ENCODE data around the gene SIN3B.

The SIN3B gene

DNA sequence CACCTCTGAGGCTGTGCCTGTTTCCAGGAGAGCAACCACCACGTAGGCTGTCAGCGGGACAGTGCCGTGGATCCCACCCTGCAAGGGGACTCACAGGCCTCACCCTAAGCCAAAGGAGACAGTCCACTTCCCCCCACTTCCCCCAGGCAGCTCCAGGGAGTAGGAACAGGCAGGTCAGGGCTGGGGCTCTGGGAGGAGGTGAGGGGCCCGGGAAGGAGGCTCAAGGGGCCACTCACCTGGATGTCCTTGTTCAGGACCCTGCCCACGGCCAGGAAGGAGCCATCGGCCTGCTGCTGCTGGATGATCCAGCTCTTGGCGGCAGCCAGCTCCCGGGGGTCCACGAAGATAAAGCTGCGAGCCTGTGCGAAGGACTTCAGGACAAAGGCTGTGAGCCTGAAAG is 85.2 kb downstream of the SIN3B start:
- no peak for DNase-seq

DNA sequence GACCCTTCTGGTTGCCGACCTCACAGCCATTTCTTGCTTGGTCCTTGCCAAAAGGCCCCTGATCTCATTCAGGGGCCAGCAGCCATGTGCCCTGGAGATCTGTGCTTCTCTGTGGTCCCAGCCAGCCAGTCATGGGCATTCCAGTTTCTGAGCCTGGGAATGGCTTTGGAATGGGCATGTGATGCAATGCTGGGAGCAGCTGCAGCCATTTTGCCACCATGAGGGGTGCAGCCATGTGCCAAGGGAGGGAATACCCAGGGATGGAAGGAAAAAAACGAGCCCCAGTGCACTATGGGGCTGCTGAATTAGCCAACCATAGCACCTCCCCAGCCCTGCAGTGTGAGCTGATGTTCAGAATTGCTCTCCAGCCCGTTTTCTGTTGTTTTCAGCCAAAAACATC is 85.9 kb downstream of the SIN3B start:
- DNase-seq = no peak

DNA sequence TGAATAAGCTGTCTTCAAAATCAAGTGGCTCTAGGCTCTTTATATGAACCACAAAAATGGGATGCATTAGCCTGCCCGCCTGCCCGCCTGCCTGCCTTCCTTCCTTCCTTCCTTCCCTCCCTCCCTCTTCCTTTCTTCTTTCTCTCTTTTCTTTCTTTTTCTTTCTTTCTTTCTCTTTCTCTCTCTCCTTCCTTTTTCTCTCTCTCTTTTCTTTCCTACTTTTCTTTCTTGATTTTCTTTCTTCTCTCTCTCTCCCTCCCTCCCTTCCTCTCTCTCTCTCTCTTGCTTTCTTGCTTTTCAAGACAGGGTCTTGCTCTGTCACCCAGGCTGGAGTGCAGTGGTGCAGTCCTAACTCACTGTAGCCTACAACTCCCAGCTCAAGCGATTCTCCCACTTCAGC is 86.5 kb downstream of the SIN3B start:
- no peak for DNase-seq

DNA sequence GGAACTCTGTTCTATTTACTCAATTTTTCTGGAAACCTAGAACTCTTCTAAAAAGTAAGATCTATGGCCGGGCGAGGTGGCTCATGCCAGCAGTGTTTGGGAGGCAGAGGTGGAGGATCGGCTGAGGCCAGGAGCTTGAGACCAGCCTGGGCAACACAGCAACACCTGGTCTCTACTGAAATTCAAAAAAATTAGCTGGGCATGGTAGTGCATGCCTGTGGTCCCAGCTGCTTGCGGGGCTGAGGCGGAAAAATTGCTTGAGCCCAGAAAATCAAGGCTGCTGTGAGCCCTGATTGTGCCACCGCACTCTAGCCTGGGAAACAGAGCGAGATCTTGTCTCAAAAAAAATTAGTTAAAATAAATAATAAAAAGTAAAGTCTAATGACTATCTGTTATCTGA is 88.2 kb downstream of the SIN3B start:
- no peak for DNase-seq

DNA sequence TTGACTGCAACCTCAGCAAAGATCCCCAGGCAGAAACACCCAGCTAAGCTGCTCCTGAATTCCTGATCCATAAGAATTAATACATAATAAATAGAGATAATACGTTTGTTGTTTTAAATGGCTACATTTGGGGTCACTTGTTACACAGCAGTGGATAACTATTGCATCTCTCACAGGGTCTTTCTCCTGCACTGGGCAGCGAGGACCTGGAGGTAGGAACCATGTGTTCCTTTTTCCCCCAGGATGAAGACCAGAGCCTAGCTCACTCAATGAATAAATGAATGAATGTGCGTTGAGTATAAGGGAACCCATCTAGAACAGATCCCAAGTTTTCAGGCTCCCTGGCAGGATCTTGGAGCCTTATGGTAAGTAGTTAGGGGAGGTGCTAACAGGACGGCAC is 90.3 kb downstream of the SIN3B start:
- no peak for DNase-seq

DNA sequence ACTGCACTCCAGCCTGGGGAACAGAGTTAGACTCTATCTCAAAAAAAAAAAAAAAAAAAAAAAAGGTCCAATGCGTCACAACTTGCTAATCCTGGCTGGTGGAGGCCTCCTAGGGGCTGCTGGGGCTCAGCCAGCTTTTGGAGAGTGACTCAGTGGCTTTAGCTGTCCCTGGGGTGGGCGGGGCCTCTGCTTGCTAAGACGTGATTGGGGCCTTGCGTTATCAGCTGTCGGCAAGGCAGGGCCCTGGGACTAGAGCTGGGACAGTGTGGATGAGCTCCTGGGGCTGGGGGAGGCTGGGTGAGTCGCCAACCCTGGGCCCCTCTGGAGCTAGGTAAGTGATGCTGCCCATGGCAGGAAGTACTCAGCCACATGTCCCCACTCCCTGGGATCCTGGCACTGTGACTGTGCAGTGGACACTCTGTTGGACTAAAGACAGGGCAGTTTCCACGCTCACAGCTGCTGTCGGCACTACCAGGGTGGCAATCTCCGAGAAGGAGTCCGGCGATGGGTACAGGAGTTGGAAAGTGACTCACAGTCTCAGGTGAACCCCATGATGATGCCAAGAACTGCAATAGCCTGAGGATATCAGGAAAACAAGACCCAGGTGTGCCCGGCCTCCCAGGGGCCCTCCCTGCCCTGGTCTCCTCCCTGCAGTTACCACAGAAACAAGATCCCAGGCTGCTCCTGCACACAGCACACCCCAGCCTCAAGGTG is 91.8 kb downstream of the SIN3B start:
- no peak for DNase-seq

DNA sequence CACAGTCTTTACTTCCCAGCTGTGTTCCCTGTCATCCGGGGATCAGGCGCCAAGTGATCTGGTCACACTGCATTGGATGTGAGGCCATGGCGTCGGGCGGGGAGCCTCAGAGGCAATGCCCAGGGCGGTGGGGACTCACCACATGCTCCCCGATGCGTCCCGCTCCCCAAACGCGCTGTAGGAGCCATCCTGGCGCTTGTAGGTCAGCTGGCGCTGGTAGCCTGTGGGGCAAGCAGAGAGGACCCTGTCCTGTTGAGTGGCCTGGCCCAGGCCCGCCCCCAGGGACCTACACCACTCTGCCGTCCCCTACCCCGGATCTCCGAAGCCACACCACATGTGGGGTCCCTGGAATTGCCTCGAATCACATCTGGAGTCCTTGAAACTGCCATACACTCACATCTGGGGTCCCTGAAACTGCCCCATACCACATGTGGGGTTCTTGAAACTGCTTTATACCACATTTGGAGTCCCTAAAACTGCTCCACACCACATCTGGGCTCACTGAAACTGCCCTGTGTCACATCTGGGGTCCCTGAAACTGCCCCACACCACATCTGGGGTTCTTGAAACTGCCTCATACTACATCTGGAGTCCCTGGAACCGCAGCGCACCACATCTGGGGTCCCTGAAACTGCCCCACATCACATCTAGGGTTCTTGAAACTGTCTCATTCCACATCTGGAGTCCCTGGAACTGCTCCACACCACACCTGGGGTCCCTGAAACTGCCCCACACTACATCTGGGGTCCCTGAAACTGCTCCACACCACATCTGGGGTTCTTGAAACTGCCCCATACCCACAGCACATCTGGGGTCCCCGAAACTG is 92.8 kb downstream of the SIN3B start:
- no peak for DNase-seq

DNA sequence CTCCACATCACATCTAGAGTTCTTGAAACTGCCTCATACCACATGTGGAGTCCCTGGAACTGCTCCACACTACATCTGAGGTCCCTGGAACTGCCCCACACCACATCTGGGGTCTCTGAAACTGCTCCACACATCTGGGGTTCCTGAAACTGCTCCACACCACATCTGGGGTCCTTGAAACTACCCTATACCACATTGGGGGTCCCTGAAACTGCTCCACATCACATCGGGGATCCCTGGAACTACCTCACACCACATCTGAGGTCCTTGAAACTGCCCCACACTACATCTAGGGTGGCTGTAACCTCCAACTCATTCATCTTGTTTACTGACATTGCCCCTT is 93.4 kb downstream of the SIN3B start:
- DNase-seq = no peak

DNA sequence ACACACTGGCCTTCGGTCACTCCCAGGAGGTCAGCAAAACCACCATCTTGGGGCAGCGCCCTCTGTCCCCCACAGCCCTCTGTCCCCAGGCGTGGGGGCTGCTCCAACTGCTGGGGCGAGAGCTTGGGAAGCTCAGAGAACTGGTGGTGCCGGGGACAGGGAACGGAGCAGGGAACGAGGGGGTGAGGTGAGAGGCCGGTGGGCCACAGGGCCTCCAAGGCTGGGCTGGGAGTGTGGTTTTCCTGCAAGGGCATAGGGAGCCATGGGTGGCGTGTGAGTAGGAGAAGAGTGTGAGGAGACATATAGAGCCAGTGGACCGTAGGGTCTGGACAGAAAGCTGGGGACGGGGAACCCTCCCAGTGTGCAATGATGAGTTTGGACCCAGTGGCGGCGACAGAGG is 93.8 kb downstream of the SIN3B start:
- no peak for DNase-seq

DNA sequence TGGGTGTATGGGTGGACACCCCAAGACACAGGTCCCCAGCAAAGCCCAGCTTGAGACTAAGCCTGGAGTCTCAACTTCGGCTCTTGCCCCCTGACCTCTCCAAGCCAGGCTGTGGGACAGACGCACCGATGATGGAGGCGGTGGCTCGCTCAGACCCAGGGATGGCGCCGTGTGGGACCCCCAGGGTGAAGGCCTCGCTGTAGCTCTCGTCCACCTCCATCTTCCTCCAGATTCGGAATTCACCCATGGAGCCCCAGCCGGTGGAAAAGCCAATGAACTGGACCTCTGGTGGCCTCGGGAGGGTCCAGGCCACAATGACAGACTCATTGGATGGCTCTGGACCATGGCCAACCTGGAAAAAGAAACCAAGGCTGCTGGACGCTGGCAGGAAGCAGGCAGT is 98.7 kb downstream of the SIN3B start:
- no peak for DNase-seq

DNA sequence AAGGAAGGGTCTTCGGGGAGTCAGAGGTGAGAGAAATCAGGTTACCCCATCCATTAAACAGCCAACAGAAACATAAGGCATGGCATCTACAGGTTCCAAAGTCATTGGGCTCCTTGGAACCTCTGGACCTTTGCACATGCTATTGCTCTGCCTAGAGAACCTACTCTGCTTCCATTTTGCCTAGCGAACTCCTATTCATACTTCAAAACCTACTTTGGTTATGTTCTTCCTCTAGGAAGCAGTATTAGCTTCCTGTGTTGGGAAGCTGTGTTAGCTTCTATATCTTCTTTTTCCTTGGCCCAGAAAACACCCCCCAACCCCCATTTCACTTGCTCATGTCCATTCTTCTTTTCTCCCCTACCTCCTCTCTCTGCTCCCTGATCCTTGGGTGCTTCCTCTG is 99.2 kb downstream of the SIN3B start:
- DNase-seq = no peak

DNA sequence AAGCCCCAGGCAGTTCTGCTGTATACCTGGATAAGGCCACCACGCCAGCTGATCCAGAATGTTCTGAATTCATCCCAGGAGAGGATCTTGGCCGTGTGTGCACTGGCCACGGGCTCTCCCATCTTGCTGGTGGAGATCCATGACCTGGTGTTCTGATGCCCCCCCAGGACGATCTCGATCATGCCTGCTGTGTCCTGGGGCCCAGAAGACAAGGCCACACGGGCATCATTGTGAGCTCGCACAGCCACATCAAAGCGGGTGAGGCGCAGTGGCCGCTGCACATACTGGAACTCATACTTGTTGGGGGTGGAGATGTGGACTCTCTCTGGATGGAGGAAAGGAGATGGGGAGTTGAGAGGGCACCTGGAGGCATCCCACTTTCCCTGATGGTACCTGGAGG is 99.7 kb downstream of the SIN3B start:
- no peak for DNase-seq

Data from CD4-positive, alpha-beta T cell treated with Interleukin-1 beta for 1 hour (primary cell).